Prostate gland (tissue), 2 donors: ENCODE results near the gene ZNF112. TPM values are rescaled to one million over a fixed set of nuclear protein-coding genes. Genes with fewer than 3 reads are reported as not detected.

Source experiments
- DNase-seq: peaks from one replicate; pipeline ENCODE4 v3.0.0-alpha.2; 2019; ENCODE audit warnings: low spot score
- H3K27ac ChIP-seq, 2 donors: fragments of 200-600 bp; sonication (generic); 2 replicates each; pipeline ENCODE4 v1.5.1; 2017 to 2019
- H3K27me3 ChIP-seq: fragments of 200-600 bp; sonication (generic); replicated peaks from 2 replicates; pipeline ENCODE4 v1.5.1; 2019; ENCODE audit not compliant: insufficient read depth
- H3K36me3 ChIP-seq, 2 donors: fragments of 200-600 bp; sonication (generic); 1 replicate in 1 of 2; 2 replicates in 1 of 2; pipeline versions ENCODE4 v1.5.1 to v1.8.1; 2017 to 2019
- H3K4me1 ChIP-seq: fragments of 200-600 bp; sonication (generic); replicated peaks from 2 replicates; pipeline ENCODE4 v1.5.1; 2019
- H3K4me3 ChIP-seq, 2 donors: fragments of 200-600 bp; sonication (generic); 2 replicates each; pipeline ENCODE4 v1.5.1; 2017 to 2019
- H3K9me3 ChIP-seq: fragments of 200-600 bp; sonication (generic); 2 replicates; pipeline ENCODE4 v1.5.1; 2017
- CTCF ChIP-seq, 4 experiments: fragments of 200-600 bp in 2 of 4; fragments of 450-650 bp in 2 of 4; sonication (generic) in 2 of 4; IDR thresholded peaks; 1 replicate in 3 of 4; 2 replicates in 1 of 4; pipeline ENCODE4 v1.5.1; 2016 to 2019; ENCODE audit warnings: antibody characterized with exemption in 4 of 4, mild to moderate bottlenecking in 2 of 4, moderate library complexity in 2 of 4
- POLR2A ChIP-seq: fragments of 450-650 bp; IDR thresholded peaks from one replicate; pipeline ENCODE4 v1.6.1; 2016; ENCODE audit warnings: antibody characterized with exemption, mild to moderate bottlenecking
- POLR2AphosphoS5 ChIP-seq: sonication (generic); formaldehyde crosslinking; IDR thresholded peaks from one replicate; pipeline ENCODE4 v1.6.1; 2017; ENCODE audit warnings: antibody characterized with exemption
- WGBS: methylation state at CpG from one replicate; pipeline ENCODE4 v1.1.5; 2018; 5-methylcytosine and 5-hydroxymethylcytosine counted together
- intact Hi-C: fragments of 100-400 bp; cut with DNase I; formaldehyde crosslinking; loops from one replicate; pipeline ENCODE4 v1.14.2; 2022
- total RNA-seq, 2 donors: library from RNA; depleted of rRNA; stranded (reverse); fragments of >200 nt; gene quantifications; one replicate each; pipeline ENCODE4 v1.1.0, GENCODE V29; 2016

The ZNF112 gene
- total RNA-seq, 2 donors from 2014 or later, result 7.1 to 7.3 TPM

- Histone ChIP-seq H3K4me3 (no peak overlapping the region), H3K27me3 (no peaks in the 10 kb centered on the region), H3K27ac (no peak overlapping the region), H3K4me1 (no peaks in the 10 kb centered on the region), H3K9me3 (no peaks in the 10 kb centered on the region), H3K36me3 (no peaks in the 10 kb centered on the region)
- 72% methylated on average over 20 of the region's 20 CpGs for whole genome bisulfite sequencing
- TF ChIP-seq POLR2AphosphoS5, result no peak
- TF ChIP-seq POLR2A, result no peak
- TF ChIP-seq CTCF (IDR thresholded peaks at IDR 0.05), result no peak
- DNase-seq, result no peak
- intact Hi-C loops, result no loop called here
These were observed 15.5 kb upstream of the ZNF112 start for GRCh38 chr19:44371815-44372480.

- TF ChIP-seq POLR2AphosphoS5 (no peak), CTCF (IDR thresholded peaks at IDR 0.05) (no peak), POLR2A (no peak)
- WGBS, result 51% methylated on average over 17 of the region's 17 CpGs
- no peak overlapping the region for H3K27ac ChIP-seq
- no peak overlapping the region for H3K4me3 ChIP-seq
- H3K4me1 ChIP-seq, result no peaks in the 10 kb centered on the region
- H3K36me3 ChIP-seq, result no peaks in the 10 kb centered on the region
- H3K27me3 ChIP-seq, result no peaks in the 10 kb centered on the region
- no peak for DNase-seq
- intact Hi-C loops, result no loop called here
- H3K9me3 ChIP-seq, result no peaks in the 10 kb centered on the region
These were observed 10.5 kb upstream of the ZNF112 start for GRCh38 chr19:44367024-44367423.

GRCh38 chr19:44346556-44346955 lies 9.9 kb downstream of the ZNF112 start:
- no peaks in the 10 kb centered on the region for H3K4me1 ChIP-seq
- no peaks in the 10 kb centered on the region for H3K36me3 ChIP-seq
- TF ChIP-seq POLR2AphosphoS5 (no peak), POLR2A (no peak), CTCF (IDR thresholded peaks at IDR 0.05) (no peak)
- no peak for DNase-seq
- intact Hi-C loops, result no loop called here
- no peaks in the 10 kb centered on the region for H3K27me3 ChIP-seq
- no peak overlapping the region for H3K4me3 ChIP-seq
- H3K27ac ChIP-seq, result no peak overlapping the region
- no peaks in the 10 kb centered on the region for H3K9me3 ChIP-seq
- WGBS, result 85% methylated on average over 4 of the region's 4 CpGs

- no peaks in the 10 kb centered on the region for H3K27me3 ChIP-seq
- 75% methylated on average over 4 of the region's 4 CpGs for WGBS
- H3K9me3 ChIP-seq, result no peaks in the 10 kb centered on the region
- no peaks in the 10 kb centered on the region for H3K36me3 ChIP-seq
- no peak overlapping the region for H3K27ac ChIP-seq
- intact Hi-C loops, result no loop called here
- no peak for TF ChIP-seq CTCF (IDR thresholded peaks at IDR 0.05)
- no peak overlapping the region for H3K4me3 ChIP-seq
- no peaks in the 10 kb centered on the region for H3K4me1 ChIP-seq
- DNase-seq, result no peak
These were observed 10.5 kb downstream of the ZNF112 start for GRCh38 chr19:44345959-44346358.

- H3K9me3 ChIP-seq, result no peaks in the 10 kb centered on the region
- no peaks in the 10 kb centered on the region for H3K4me1 ChIP-seq
- H3K4me3 ChIP-seq, result no peak overlapping the region
- no peaks in the 10 kb centered on the region for H3K27me3 ChIP-seq
- intact Hi-C loops, result no loop called here
- no peak overlapping the region for H3K27ac ChIP-seq
- DNase-seq, result no peak
- WGBS, result 67% methylated on average over 1 of the region's 1 CpG
- no peaks in the 10 kb centered on the region for H3K36me3 ChIP-seq
- TF ChIP-seq POLR2A (no peak), CTCF (IDR thresholded peaks at IDR 0.05) (no peak), POLR2AphosphoS5 (no peak)
These were observed 12.2 kb downstream of the ZNF112 start for GRCh38 chr19:44344255-44344654.
